Adipocyte (in vitro differentiated cells): ENCODE measurements around the gene POLN.

Experiments
- DNase-seq: peaks from one replicate; pipeline ENCODE4 v3.0.0-alpha.2; 2015; ENCODE audit warnings: low read depth
- H3K27me3 ChIP-seq: replicated peaks from 2 replicates; pipeline ENCODE4 v1.7.0; 2013; ENCODE audit warnings: mild to moderate bottlenecking, low read length, moderate library complexity; ENCODE audit not compliant: control insufficient read depth, insufficient read depth
- H3K36me3 ChIP-seq: 2 replicates; pipeline ENCODE4 v1.7.0; 2013; ENCODE audit warnings: low read length, mild to moderate bottlenecking, moderate library complexity; ENCODE audit not compliant: control insufficient read depth, insufficient read depth, severe bottlenecking
- H3K4me1 ChIP-seq: 2 replicates; pipeline ENCODE4 v1.7.0; 2013; ENCODE audit warnings: mild to moderate bottlenecking, low read length, moderate library complexity; ENCODE audit not compliant: control insufficient read depth, insufficient read depth
- H3K4me3 ChIP-seq: 2 replicates; pipeline ENCODE4 v1.7.0; 2013; ENCODE audit warnings: mild to moderate bottlenecking, low read length, moderate library complexity
- H3K9ac ChIP-seq: 2 replicates; pipeline ENCODE4 v1.7.0; 2013; ENCODE audit warnings: mild to moderate bottlenecking, low read length, moderate library complexity
- H3K9me3 ChIP-seq: 2 replicates; pipeline ENCODE4 v1.7.0; 2013; ENCODE audit warnings: mild to moderate bottlenecking, low read length, moderate library complexity; ENCODE audit not compliant: control insufficient read depth

Gene POLN

DNA sequence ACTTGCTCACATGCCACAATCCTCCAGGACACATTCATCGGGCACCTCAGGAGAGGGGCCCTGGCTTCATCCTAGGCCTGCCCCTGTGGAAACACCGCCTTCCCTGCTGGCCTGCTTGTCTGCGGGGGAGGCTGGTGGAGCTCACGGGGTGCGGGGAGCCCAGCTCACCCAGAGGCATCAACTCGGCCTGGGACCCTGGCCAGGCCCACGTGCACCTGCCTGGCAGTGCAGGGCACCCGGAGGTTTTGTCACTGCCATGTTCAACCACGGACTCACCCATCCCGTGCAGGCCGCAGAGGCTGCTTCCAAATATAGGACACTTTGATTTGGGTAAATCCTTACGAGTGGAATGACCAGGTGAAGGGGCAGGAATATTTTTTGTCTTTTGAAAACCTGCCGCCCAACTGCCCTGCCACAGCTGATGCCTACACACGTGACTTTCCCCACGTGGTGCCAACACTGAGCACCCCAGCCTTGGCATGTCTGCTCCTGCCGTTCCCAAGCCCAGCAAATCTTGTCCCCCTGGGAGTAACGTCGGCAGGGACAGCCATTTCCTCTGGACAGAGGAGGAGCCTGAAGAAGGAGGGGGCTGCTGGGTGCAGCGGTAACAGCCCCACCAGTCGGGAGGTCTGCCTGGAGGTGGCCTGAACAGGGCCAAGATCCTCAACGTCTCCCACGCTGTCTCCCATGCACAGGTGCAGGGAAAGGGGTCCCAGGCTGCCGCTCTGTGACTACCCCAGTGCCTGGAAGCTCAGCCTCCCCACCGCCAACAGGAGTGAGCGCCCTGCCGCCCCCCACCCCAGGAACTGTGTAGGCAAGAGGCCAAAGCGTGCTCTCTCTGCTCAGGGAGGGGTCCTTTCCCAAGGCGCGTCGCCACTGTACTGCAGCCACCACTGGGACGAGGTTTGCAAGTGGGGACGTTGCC is 11.5 kb upstream of the POLN start:
- peaks cover 62% of the 10 kb centered on the region for H3K36me3 ChIP-seq
- DNase-seq, result no peak
- H3K4me1 ChIP-seq, result peaks cover 23% of the 10 kb centered on the region
- H3K9me3 ChIP-seq, result no peaks in the 10 kb centered on the region
- no peaks in the 10 kb centered on the region for H3K27me3 ChIP-seq
- H3K9ac ChIP-seq, result no peak overlapping the region
- H3K4me3 ChIP-seq, result no peak overlapping the region

DNA sequence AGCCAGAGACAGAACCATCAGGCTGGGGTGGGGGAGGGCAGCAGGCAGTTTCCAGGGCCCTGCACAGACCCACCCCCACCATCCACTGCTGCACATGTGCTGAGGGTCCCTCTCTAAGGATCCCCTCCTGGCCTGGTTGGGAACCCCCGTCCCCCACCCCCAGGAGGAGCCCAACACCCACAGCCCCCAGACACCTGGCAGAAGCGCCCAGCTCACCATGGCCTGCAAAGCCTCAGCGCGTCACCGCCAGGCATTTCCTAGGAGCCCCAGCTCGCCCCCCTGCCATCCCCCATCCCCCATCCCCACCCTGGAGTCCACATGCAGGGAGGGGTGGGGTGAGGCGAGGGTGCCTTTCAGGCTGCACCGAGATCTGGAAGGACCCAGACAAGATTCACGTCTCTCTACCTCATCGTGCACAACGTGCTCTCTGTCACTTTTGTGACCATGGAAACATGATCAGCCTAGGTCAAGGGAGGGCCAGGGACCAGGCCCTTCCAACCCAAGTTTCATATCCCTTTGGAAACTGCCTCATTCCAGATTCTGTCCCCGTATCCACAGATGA is 10.7 kb upstream of the POLN start:
- DNase-seq, result no peak
- H3K36me3 ChIP-seq, result peaks cover 65% of the 10 kb centered on the region

DNA sequence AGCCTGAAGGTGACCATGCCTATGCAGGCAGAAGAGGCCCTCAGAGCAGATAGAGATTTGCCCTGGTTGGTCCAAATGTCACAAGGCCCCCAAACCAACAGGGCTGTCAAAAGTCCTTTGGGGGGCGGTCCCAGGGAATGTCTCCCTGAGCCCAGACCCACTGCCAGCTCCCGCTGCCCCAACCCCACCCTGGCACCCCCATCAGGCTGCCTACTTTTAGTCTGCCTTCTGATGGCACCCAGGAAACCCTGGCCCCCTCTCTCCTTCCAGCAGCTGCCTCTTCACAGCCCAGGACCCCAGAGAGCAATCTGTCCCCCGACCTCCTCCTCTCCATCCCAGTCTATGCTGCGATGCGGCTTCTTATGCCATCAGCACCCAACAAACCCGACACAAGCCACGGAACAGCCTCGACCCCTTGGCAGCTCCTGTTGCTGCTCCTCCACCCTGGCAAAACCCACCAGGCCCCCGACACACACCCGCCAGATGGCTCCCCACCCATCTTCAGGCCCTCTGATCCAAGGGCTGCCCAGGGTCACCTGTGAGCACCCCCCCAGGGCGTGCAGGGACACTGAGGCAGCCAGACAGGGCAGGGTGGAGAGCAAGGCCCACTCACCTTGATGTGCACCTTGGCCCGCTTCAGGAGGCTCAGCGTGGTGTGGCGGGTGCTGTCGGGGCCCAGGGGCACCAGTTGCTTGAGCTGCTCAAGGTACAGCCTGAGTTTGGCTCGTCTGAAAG is 10.0 kb upstream of the POLN start:
- DNase-seq, result no peak

More for the DNA sequence above, 10.7 kb upstream of the POLN start:
- H3K9ac ChIP-seq, result no peak overlapping the region
- H3K27me3 ChIP-seq, result no peaks in the 10 kb centered on the region
- H3K4me3 ChIP-seq, result no peak overlapping the region
- H3K9me3 ChIP-seq, result no peaks in the 10 kb centered on the region
- H3K4me1 ChIP-seq, result peaks cover 21% of the 10 kb centered on the region

DNA sequence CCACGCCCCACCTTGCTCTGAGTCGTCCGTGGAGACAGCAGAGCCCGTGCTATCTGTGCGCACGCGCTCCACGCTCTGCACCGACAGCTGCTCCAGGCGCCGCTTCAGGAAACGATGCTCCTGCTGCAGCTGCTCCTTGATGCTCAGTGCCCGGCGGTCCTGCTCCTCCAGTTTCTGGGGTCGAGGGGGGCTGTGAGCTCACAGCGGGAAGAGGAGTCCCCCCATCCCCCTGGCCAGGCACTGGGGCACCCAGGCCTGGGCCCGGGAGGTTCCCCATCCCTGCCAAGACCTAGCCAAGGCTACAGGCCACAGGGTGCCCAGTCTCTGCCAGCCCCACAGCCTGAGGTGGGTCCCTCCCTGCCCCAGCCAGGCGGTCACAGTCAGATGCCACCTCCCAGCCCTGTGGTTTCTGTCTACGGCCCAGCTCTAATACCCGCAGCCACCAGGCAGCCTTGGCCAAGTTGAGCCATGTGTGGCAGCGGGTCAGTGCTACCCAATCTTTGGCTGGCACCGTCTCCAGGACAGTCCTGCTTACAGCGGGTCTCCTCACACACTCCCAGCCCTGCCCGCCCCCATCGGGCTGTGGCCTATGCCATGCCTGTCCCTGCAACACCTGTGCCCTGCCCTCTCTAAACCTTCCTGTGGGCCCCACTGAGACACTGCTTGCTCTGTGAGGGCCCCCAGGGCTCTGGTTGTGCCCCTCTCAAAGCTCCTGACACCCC is 9.3 kb upstream of the POLN start:
- Histone ChIP-seq H3K9ac (no peak overlapping the region), H3K9me3 (no peaks in the 10 kb centered on the region), H3K4me3 (no peak overlapping the region), H3K4me1 (peaks cover 8% of the 10 kb centered on the region), H3K27me3 (no peaks in the 10 kb centered on the region), H3K36me3 (peaks cover 65% of the 10 kb centered on the region)
- no peak for DNase-seq

More for the DNA sequence above, 10.0 kb upstream of the POLN start:
- Histone ChIP-seq H3K9ac (no peak overlapping the region), H3K9me3 (no peaks in the 10 kb centered on the region), H3K4me3 (no peak overlapping the region), H3K27me3 (no peaks in the 10 kb centered on the region), H3K4me1 (peaks cover 15% of the 10 kb centered on the region), H3K36me3 (peaks cover 65% of the 10 kb centered on the region)

DNA sequence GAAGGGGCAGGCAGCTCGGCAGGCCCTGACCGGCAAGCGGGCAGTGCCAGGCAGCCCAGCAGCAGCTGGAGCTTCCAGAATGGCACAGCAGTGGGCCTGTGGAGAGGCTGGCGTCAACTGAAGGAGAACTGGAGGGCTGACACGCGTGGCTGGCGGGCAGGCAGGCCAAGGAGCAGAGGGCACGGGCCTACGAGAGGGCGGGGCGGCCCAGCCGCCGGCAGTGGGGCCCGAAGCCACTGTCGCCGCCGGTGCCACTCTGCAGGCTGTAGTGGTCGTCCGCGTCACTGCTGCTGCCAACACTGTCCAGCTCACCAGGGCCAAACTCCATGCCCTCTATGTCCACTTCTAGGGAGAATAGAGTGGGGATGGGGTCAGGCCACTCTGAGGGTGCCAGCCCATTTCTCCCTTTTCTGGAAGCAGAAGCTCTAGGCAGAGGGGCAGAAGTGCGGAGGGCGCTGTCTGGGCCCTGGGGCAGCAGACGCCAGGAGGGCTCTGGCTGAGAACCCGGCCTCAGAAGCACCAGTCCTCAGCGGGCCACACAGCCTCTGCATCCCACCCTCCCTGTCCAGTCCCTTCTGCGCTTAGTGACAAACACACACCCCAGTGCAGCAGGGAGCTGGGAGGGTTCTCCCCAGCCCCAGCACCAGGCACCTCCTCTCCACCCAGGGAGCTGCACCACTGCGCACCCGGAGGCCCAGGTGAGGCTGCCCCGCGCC is 8.6 kb upstream of the POLN start:
- no peak overlapping the region for H3K4me3 ChIP-seq
- H3K9ac ChIP-seq, result no peak overlapping the region
- peaks cover 65% of the 10 kb centered on the region for H3K36me3 ChIP-seq
- H3K4me1 ChIP-seq, result peaks cover under 1% of the 10 kb centered on the region
- DNase-seq, result no peak
- no peaks in the 10 kb centered on the region for H3K27me3 ChIP-seq
- no peaks in the 10 kb centered on the region for H3K9me3 ChIP-seq

DNA sequence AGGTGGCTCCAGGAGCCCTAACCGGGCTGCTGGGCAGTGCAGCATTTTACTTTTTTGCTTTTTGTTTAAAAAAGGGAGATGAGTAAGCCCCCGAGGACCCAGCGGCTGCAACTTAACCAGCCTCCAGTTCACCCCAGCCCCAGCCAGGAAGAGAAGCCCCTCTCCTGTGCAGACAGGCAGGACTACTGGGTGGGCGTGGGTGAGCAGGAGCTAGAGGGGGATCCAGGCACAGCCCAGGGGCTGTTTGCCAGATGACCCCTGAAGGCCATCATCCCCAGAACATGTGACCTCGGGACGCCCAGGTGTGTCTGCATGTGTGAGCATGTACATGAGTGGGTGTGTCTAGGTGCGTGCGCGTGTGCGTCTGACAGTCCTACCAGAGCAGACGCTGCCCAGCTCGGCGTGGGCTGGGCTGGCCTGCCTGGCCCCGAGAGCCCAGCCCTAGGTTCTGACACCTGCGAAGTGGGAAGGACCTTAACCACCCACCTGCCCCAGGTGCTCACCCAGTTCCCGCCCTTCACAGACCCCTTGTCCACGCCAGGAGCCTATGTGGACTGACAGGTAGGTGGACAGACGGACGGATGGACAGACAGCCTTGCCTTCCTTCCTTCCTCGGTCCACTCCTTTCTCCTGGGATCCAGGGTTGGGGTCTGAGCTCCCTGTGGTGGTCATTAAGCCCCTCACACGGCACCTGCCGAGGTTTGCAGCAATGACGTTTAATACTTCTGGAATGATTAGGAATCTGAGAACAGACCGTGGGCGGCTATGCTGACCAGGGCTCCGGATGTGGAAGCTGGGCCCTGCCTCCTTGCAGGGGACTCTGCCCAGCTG is 7.8 kb upstream of the POLN start:
- peaks cover 60% of the 10 kb centered on the region for H3K36me3 ChIP-seq
- H3K9me3 ChIP-seq, result no peaks in the 10 kb centered on the region
- DNase-seq, result no peak
- no peak overlapping the region for H3K9ac ChIP-seq
- H3K27me3 ChIP-seq, result no peaks in the 10 kb centered on the region
- H3K4me3 ChIP-seq, result no peak overlapping the region
- no peaks in the 10 kb centered on the region for H3K4me1 ChIP-seq

DNA sequence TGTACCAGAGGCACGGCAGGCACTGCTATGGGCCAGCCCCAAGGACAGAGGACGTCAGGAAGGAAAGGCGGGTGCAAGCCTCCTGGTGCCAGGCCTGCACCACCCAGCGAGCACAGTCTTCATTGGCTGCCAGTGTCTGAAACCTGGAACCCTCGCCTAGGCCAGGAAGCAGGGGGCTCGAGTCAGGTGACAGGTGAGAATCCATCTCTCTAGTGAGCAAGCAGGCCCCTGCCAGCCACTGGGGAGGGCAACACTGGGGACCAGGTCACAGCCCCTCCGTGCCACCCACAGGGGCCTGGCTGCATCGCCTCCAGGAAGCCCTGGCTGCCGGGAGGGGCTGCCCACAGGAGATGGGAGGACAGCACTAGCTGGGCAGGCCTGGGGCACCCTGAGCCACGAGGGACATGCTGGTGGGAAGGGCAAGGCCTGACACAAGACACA is 6.9 kb upstream of the POLN start:
- H3K9ac ChIP-seq, result no peak overlapping the region
- H3K4me3 ChIP-seq, result no peak overlapping the region
- no peaks in the 10 kb centered on the region for H3K9me3 ChIP-seq
- no peaks in the 10 kb centered on the region for H3K27me3 ChIP-seq
- no peak for DNase-seq
- H3K4me1 ChIP-seq, result peaks cover 5% of the 10 kb centered on the region
- H3K36me3 ChIP-seq, result peaks cover 51% of the 10 kb centered on the region

DNA sequence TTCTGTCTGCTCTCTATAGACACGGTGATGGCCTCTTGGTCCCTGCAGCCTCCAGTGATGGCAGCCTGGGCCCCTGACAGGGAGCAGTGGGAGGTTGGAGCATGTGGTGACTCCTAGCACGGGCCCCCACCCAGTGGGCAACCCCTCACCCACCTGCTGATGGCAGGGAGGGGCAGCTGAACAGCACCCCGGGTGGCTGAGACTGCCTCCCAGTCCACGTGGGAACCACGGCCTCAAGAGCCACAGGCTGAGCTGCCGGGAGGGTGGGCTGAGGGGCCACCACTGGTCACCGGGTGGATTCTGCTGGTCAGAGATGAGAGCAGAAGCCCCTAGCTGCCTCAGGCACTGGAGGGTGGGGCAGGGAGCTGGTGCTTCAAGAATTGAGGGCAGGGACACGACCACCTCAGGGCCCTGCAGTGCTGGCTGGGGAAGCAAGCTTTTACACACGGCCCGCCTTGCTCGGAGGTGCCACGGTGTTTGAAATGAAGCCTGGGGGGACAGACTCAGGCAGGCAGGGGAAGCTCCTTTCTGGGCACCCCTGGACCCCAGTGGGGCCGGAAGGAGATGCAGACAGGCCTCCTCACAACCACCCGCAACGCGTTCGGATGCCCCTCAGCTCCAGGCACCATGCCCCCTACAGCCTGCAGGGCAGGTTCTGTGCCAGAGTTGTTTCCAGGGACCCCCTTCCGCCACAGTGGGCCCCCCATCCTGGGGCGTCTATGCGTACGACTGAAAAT is 6.3 kb upstream of the POLN start:
- DNase-seq, result no peak
- Histone ChIP-seq H3K27me3 (no peaks in the 10 kb centered on the region), H3K9ac (no peak overlapping the region)

DNA sequence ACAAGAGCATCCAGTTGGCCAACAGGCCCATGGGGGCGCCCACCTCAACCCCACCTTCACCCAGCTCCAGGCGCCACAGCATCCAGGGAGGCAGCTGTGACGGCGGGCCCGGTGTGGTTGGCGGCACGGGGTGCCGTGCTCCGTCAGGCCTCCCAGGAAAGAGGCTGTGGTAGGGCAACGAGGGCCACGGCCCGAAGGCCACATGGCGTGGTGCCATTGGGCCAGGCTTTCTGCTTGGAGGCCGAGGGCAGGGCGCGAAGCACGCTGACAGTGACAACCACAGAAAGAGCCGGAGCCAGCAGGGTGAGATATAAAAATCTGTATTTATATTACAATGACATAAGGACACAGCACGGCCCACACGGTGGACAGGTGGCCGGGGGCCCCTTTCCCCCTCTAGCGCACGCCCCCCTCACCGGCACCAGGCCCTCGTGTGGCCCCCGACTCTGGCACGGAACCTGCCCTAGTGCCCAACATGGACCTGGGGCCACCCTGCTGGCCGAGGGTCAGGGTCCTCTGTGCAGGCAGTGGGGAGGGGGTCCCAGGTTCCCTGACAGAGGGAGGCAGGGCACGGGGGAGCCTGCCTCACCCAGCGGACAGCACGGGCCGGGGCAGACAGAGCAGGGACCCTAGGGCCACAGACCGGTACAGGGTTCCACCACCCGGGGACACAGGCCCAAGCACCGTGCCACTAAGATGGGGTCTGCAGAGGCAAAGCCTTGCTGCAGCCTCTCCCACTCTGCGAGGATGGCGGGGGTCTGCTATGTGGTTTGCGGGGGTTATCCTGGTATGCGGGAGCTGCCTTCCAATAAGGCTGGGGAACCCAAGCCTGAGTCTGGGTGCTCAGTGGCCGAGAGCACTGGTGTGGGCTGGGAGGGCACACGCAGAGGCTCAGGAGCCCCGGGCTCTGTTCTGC is 5.5 kb upstream of the POLN start:
- Histone ChIP-seq H3K27me3 (no peaks in the 10 kb centered on the region), H3K9ac (no peak overlapping the region), H3K9me3 (no peaks in the 10 kb centered on the region), H3K36me3 (peaks cover 40% of the 10 kb centered on the region), H3K4me1 (peaks cover 11% of the 10 kb centered on the region), H3K4me3 (no peak overlapping the region)
- DNase-seq, result no peak

More for the DNA sequence above, 6.3 kb upstream of the POLN start:
- peaks cover 44% of the 10 kb centered on the region for H3K36me3 ChIP-seq
- no peaks in the 10 kb centered on the region for H3K9me3 ChIP-seq
- H3K4me3 ChIP-seq, result no peak overlapping the region
- H3K4me1 ChIP-seq, result peaks cover 10% of the 10 kb centered on the region
